Stimulated activated CD8-positive, alpha-beta memory T cell treated with anti-CD3 and anti-CD28 coated beads, Interleukin-15, amount 100 ng/mL, for 1 hour (primary cell): ENCODE results near the gene SIK3.

ENCODE experiments used
- DNase-seq: peaks from one replicate; pipeline ENCODE4 v3.0.0-alpha.2; 2020; ENCODE audit warnings: low read depth

Gene SIK3

DNA sequence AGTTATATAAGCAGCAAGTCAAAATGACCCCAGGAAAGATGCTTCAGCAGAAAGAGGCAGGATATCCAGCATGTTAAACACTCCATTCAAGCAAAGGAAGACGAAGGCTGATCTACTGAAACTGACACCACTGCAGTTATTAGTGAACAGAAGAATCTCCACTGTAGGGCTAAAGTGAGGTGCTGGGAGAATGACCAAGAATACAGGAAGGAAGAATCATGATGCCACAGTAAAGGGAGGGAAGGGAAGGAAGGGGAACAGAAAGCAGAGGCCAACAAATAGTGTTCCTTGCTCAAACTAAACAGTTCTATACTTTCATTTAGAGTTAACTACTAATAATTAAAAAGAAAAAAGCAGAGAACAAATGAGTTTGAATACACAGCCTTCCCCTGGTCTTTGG lies 92.5 kb downstream of the SIK3 start:
- no peak for DNase-seq

DNA sequence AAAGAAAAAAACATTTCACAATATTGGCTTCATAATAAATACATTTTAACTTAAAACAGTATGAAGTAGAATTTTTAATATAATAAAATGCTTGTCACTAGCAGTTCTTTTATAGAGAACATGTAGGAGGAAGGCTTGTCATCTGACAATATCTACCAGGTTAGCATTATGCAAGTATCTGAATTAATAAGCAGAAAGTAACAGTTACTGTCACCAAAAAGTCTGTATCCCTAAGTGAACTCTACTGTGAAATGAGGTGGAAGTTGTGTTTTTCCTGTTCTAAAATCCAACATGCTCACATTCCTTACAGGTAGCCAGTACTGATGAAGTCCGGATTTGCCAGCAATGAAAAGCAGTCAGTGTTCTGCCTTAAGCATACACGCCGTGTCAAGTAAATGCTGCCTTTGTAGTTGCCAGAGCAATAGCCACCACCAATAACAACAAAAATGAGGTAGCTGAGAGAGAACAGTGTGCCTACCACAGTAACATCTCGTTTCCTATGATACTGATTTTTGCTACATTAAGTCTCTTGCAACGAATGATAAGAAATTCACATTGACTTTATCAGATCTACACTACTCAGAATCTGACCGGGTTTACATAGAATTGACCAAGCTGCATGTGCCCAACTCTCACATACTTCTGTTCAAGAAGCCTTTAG lies 95.5 kb downstream of the SIK3 start:
- DNase-seq, result no peak

GRCh38 chr11:117000014-117000737 lies 98.1 kb downstream of the SIK3 start:
- DNase-seq, result no peak

DNA sequence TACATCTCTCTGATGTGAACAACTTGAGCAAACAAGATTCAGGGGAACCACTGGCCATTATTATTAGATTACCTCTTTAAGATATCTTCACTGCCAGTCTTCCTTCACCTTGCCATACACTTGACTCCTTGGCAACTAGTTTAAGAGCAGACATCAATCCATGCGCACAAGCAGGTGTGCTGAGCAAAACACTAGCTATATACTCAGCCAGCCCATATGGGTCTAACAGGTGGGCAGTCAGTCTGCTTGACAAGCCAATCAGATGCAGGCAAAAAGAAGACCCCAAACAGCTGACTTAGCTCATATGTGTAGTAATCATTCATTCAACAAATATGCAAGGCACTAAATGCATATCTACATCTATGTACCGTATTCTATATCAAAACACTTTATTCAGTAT lies 101.2 kb downstream of the SIK3 start:
- no peak for DNase-seq

- DNase-seq, result no peak
Observed at GRCh38 chr11:116994195-116994594, 104.0 kb downstream of the SIK3 start.

GRCh38 chr11:116993599-116993998 lies 104.6 kb downstream of the SIK3 start:
- no peak for DNase-seq

DNA sequence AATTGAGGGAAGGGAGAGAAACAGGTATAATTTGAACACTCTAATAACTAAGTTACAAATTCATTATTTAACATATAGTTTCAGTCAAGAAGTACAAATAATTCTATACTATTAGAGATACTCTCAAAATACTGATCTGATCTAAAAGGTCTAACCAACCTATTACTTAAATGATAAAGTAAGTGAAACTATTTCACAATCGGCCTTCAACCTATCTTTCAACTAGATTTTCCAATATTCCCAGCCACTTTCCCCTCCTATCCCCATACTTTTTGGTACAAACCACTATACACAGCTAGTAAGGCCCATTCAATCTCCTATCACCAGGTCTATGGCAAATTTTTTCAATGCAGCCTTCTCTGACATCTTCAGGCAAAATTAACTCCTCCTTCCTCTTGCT lies 106.7 kb downstream of the SIK3 start:
- DNase-seq, result no peak

- no peak for DNase-seq
Observed at GRCh38 chr11:116990811-116991210, 107.4 kb downstream of the SIK3 start.

- DNase-seq, result no peak
Observed at GRCh38 chr11:116990061-116990473, 108.2 kb downstream of the SIK3 start.

GRCh38 chr11:116989184-116989583 lies 109.0 kb downstream of the SIK3 start:
- no peak for DNase-seq

DNA sequence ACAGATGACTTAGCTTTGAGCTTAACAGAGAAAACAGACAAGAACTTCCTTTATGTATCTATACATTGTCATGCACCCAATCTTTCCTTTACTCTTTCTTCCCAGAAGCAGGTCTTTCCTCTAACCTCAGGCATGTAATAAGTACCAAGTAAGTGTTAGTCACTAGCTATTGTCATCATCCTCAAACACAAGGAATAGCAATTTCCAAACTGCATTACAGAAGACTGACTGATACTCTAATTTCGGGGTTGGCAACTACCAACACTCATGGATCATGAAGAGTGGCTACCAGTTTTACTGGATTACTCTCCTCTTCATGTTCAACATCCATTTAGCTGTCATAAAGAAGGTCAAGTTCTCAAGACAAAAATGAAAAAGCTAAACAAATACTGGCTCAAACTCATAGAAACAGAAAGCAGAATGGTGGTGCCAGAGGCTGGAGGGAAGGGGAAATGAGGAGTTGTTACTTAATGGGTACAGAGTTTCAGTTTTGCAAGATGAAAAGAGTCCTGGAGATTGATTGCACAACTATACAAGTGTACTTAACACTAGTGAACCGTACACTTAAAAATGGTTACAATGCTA lies 111.6 kb downstream of the SIK3 start:
- no peak for DNase-seq

DNA sequence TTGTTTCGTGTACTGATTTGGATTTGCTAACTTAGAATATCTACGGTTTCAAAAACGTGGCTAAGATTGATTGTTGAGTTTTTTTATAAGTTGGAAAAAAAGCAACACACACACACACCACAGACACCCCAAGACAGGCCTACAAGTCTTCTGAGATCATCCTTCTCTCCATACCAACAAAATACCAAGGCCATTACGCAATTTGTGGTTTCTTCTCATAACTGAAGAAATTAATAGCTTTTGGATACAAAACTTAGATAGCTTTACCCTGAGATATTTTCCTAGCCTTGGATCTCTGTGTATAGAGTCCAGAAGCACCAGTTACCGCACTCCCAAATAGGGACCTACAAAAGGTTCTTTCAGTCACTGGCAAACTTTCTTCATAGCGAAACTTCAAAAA lies 113.6 kb downstream of the SIK3 start:
- no peak for DNase-seq

DNA sequence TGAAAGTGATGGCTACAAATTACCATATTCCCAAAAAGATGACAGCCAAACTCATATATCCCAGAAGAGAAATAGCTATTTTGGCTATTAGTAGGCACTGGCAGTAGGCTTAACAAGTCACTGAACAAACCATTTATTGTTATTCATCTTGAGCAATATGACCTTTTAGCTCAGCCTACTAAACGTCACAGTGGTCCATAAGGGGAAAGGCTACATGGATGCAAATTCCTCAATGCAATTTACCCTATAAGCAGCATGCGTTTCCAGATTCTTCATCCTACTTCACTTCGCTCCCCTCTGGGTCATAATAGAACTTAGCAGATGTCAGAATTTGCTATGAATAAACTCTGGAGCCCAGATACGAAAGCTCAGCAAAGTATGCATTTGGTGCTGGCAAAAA lies 114.0 kb downstream of the SIK3 start:
- no peak for DNase-seq

- no peak for DNase-seq
Observed at GRCh38 chr11:116981266-116981885, 116.9 kb downstream of the SIK3 start.

DNA sequence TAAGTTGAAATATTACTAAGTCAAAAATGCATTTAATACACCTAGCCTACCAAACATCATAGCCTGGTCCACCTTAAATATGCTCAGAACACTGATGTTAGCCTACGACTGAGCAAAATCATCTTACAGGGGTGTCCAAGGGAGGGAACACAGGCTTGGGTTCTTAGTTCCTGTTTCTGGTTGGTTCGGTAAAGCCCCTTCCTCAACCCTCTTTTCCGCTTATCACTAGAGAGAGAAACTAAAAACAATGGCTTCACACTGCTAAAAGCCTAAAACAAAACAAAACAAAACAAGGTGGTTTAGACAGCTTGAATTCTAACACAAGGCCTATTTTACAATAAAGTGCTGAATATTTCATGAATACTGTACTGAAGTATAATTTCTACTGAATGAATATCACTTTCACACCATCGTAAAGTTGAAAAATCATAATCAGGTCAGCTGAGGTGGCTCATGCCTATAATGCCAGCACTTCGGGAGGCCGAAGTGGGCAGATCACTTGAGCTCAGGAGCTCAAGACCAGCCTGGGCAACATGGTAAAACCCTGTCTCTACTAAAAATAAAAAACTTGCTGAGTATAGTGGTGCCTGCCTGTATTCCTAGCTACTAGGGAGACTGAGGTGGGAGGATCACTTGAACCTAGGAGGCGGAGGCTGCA lies 118.0 kb downstream of the SIK3 start:
- DNase-seq, result no peak

DNA sequence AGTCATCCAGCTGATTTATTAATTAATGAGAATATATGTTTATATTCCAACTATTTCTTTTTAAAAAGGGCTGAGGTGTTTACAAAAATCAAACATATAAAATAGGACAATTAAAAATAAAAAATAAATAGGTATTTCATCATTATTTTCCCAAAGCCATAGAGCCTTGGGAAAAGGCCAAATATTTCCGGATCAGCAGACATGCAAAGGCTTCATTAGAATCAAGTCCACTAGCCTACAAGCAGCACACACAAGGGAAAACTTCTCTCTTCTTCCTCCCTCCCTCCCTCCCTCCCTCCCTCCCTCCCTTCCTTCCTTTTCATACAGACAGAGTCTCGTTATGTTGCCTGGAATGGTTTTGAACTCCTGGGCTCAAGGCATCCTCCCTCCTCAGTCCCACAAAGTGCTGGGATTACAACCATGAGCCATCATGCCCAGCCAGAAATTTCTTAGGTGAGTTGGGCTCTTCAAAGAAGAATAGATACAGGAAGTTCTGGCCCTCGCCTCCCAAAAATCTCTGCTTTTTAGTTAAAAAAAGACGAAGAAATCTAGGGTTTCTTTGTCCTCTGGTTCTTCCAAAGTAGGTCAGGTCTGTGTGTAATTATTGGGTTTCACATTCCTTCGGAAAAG lies 121.2 kb downstream of the SIK3 start:
- no peak for DNase-seq

GRCh38 chr11:116975661-116976060 lies 122.6 kb downstream of the SIK3 start:
- no peak for DNase-seq

DNA sequence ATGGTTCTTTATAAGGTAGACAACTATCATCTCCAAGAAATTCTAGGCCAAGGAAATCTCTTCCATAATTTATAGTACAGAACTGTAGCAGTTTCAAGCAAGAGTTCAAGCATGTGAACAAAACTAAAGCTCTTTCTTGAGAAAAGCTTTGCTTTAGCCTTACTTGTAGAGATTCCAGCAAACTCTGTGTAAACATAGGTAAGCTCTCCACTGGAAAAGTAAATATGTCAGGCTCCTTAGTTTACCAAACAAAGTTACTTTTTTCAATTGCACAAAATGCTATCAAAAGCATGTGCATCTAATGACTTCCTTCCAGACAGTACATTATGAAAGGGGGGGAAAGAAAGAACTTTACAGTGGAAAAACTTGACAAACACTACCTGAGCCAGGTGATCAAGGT lies 125.0 kb downstream of the SIK3 start:
- no peak for DNase-seq

DNA sequence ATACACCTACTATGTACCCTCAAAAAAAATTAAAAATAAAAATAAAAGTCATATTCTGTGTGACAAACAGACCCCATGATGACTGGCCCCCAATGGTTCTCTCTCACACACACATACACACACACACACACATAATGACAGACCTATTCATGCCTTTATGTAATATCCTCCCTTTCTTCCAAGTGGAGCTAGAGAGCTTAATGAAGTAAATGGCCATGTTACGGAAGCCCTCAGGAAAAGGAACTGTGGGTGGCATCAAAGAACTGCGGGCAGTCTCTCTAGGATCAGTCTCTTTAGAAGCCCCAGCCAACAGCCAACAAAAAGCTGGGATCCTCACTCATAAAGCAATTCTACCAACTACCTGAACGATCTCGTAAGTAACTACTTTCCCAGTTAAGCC lies 125.5 kb downstream of the SIK3 start:
- DNase-seq, result no peak

DNA sequence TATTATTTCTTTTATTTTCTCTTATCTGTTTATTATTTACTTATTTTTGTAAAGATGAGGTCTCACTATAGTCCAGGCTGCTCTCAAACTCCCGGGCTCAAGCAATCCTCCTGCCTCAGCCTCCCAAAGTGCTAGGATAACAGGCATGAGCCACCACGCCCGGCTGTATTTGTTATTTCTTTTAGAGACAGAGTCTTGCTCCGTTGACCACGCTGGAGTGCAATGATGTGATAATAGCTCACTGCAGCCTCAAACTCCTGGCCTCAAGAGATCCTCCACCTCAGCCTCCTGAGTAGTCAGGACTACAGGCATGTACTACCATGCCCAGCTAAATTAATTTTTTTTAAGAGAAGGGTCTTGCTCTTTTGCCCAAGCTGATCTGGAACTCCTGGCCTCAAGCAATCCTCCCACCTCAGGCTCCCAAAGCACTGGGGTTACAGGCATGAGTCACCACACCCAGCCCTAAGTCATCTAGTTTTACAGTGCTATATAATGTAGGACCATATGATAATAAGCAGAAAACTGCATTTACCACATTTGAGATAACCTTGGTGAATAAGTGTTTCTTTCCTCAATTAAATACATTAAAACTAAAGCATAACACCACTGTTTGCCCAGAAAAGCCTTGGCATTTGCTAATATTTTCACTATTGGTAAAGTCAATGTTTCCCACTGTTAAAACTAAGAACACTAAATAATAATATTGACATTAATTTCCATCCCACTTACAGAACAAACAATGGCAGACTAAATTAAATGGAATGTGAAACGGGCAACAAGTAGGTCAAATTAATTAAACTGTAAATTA lies 127.5 kb downstream of the SIK3 start:
- no peak for DNase-seq

- DNase-seq, result no peak
Observed at GRCh38 chr11:116969694-116970093, 128.5 kb downstream of the SIK3 start.
